Upper lobe of right lung (tissue), 1 donor: ENCODE measurements around the gene RALGPS2. TPM values are rescaled to one million over a fixed set of nuclear protein-coding genes. Genes with fewer than 3 reads are reported as not detected.

ENCODE experiments used
- ATAC-seq: fragments of 200-7000 bp; cut with Tn5 transposase; one replicate; pipeline ENCODE4 v1.9.1; 2020; ENCODE audit warnings: mild to moderate bottlenecking, moderate library complexity
- DNase-seq: peaks from one replicate; pipeline ENCODE4 v3.0.0-alpha.2; 2020
- H3K27ac ChIP-seq: fragments of 200-600 bp; one replicate; pipeline ENCODE4 v1.8.0; 2022
- H3K27me3 ChIP-seq: fragments of 200-600 bp; one replicate; pipeline ENCODE4 v1.8.0; 2022; ENCODE audit warnings: mild to moderate bottlenecking
- H3K36me3 ChIP-seq: fragments of 200-600 bp; one replicate; pipeline ENCODE4 v1.8.0; 2022
- H3K4me1 ChIP-seq: fragments of 200-600 bp; one replicate; pipeline ENCODE4 v1.8.0; 2022
- H3K4me3 ChIP-seq: fragments of 200-600 bp; one replicate; pipeline ENCODE4 v1.8.0; 2022; ENCODE audit warnings: mild to moderate bottlenecking
- H3K9me3 ChIP-seq: fragments of 200-600 bp; one replicate; pipeline ENCODE4 v1.8.0; 2022
- CTCF ChIP-seq: fragments of 200-600 bp; IDR thresholded peaks from one replicate; pipeline ENCODE4 v1.8.0; 2022; ENCODE audit warnings: antibody characterized with exemption
- intact Hi-C: fragments of 100-400 bp; cut with DNase I; formaldehyde crosslinking; loops from one replicate; pipeline ENCODE4 v1.11.0; 2022
- total RNA-seq: library from RNA; stranded (reverse); fragmentation: NEBNext Ultra II Directional; extraction: Animal tissue kit (Norgen Biotek cat#: 25700); gene quantifications from one replicate; pipeline ENCODE4 v1.2.1, GENCODE V29; 2021
- donor health status: DM: no; HTN: yes; CAD: no; lungs with severe emphysema.

Gene RALGPS2
- total RNA-seq, 1 donor from 2014 or later = 5.3 TPM

DNA sequence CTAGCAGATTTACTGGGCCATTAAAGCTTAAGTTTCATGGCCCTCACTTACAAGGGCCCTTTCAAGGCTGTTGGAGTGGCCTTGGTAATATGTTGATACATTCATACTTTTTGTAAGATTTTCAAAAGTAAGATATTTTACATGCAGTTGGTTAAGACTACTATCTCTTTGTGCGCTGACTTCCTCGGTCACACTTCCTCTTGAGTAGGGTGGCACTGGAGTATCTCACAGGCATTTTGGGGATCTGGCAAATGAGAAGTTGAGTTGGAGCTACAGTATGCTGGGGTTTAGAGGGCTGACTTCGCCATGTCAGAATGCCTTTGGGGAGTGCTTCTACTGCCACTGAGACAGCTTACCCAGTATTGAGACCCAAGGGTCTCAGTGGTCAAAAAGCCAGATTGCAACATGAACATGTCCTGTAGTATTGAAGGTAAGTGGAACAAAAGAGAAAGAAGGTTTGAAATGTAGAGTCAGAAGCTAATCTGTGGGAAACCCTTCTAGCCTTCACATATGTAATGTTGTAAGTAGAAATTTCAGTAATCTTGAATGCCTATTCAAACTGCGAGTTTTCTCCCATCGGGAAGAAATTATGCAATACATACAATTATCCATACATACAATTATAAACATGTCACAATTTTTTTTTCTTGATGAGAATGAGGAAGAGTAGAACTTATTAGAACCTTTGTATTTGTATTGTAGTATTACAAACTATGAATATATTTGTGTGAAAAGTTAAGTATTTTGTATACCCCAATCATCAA lies 32.3 kb upstream of the RALGPS2 start:
- no peak for DNase-seq
- no peaks in the 10 kb centered on the region for H3K9me3 ChIP-seq
- no peak overlapping the region for H3K4me3 ChIP-seq
- H3K4me1 ChIP-seq = no peaks in the 10 kb centered on the region
- no peak for ATAC-seq
- TF ChIP-seq CTCF = no peak
- no peaks in the 10 kb centered on the region for H3K36me3 ChIP-seq
- intact Hi-C loops = no loop called here
- H3K27me3 ChIP-seq = no peaks in the 10 kb centered on the region
- H3K27ac ChIP-seq = no peak overlapping the region

GRCh38 chr1:178693366-178693765 lies 31.7 kb upstream of the RALGPS2 start:
- Histone ChIP-seq H3K4me1 (no peaks in the 10 kb centered on the region), H3K9me3 (no peaks in the 10 kb centered on the region), H3K27ac (no peak overlapping the region), H3K36me3 (no peaks in the 10 kb centered on the region), H3K27me3 (no peaks in the 10 kb centered on the region), H3K4me3 (no peak overlapping the region)
- DNase-seq (no peak), ATAC-seq (no peak)
- no peak for TF ChIP-seq CTCF
- intact Hi-C loops = no loop called here

DNA sequence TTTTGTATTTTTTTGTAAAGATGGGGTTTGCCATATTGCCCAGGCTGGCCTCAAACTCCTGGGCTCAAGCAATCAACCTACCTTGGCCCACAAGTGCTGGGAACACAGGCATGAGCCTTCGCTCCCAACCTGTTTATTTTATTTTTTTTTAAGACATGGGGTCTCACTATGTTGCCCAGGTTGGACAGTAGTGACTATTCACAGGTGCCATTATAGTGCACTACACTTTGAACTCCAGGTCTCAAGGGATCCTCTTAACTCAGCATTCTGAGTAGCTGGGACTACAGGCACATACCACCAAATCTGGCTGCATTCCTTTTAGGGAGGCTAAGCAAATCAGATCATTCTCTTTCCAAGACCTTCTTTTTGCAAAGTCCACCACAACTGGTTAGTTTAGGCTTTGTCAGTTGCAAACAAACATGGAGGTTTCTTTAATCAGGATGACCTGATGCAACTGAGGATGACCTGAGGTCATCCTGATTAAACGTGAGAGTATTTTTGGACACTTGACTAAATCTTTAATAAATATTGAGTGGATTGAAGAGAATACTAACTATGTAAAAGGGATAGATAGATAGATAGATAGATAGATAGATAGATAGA lies 30.0 kb upstream of the RALGPS2 start:
- H3K27ac ChIP-seq = no peak overlapping the region
- H3K9me3 ChIP-seq = no peaks in the 10 kb centered on the region
- intact Hi-C loops = no loop called here
- no peaks in the 10 kb centered on the region for H3K36me3 ChIP-seq
- H3K4me1 ChIP-seq = no peaks in the 10 kb centered on the region
- no peaks in the 10 kb centered on the region for H3K27me3 ChIP-seq
- no peak for DNase-seq
- no peak for ATAC-seq
- H3K4me3 ChIP-seq = no peak overlapping the region
- TF ChIP-seq CTCF = no peak

GRCh38 chr1:178702146-178702545 lies 22.9 kb upstream of the RALGPS2 start:
- Histone ChIP-seq H3K36me3 (no peaks in the 10 kb centered on the region), H3K27me3 (no peaks in the 10 kb centered on the region), H3K4me1 (no peaks in the 10 kb centered on the region), H3K27ac (no peak overlapping the region), H3K4me3 (no peak overlapping the region), H3K9me3 (no peaks in the 10 kb centered on the region)
- no peak for TF ChIP-seq CTCF
- intact Hi-C loops = no loop called here
- no peak for DNase-seq
- ATAC-seq = no peak

DNA sequence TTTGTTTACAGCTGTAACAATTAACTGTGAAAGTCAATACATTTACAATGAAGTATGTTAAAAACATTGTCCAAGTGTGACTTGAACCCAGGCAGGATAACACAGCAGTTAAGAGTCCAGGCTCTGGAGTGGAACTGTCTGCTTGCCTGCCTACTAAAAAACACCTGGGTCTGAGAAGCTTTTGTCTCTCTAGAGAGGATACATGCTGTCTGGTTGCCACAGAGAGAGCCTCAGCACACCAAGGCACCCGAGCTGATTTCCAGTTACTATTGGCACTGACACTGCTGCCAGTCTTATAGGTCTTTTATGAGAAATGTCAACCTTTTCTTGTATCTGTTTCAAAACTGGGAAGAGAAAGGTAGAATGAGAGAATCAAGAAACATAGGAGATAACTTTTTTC lies 20.2 kb upstream of the RALGPS2 start:
- H3K36me3 ChIP-seq = no peaks in the 10 kb centered on the region
- no peaks in the 10 kb centered on the region for H3K27me3 ChIP-seq
- no peaks in the 10 kb centered on the region for H3K9me3 ChIP-seq
- no peaks in the 10 kb centered on the region for H3K4me1 ChIP-seq
- no peak for ATAC-seq
- H3K27ac ChIP-seq = no peak overlapping the region
- no peak for DNase-seq
- TF ChIP-seq CTCF = no peak
- H3K4me3 ChIP-seq = no peak overlapping the region
- intact Hi-C loops = no loop called here
